Adrenal gland (tissue), 5 donors: ENCODE results near the gene MAGI2.

Source experiments
- CTCF ChIP-seq, 6 experiments: fragments of 450-650 bp in 4 of 6; fragments of 200-600 bp in 2 of 6; sonication (generic) in 1 of 6; IDR thresholded peaks; 1 replicate in 5 of 6; 2 replicates in 1 of 6; pipeline versions ENCODE4 v1.5.1 to v1.8.0; 2016 to 2021; ENCODE audit warnings: antibody characterized with exemption in 6 of 6, mild to moderate bottlenecking in 2 of 6, moderate library complexity in 1 of 6
- POLR2A ChIP-seq, 2 donors: fragments of 450-650 bp; IDR thresholded peaks; one replicate each; pipeline ENCODE4 v1.6.1; 2017; ENCODE audit warnings: antibody characterized with exemption in 2 of 2, mild to moderate bottlenecking in 2 of 2, moderate library complexity in 1 of 2
- donor health status: DM: no; HTN: no; CAD: no.

GRCh38 chr7:78444267-78444666 lies 1009.2 kb downstream of the MAGI2 start:
- TF ChIP-seq CTCF (IDR thresholded peaks at IDR 0.05) (no peak), POLR2A (IDR thresholded peaks at IDR 0.05) (no peak)
